ENCODE measurements around the gene HOTAIR. TPM values are rescaled to one million over a fixed set of nuclear protein-coding genes. Genes with fewer than 3 reads are reported as not detected.

Gene HOTAIR
- not detected in 2 replicates for total RNA-seq (2021)
- long read RNA-seq: 0 reads

DNA sequence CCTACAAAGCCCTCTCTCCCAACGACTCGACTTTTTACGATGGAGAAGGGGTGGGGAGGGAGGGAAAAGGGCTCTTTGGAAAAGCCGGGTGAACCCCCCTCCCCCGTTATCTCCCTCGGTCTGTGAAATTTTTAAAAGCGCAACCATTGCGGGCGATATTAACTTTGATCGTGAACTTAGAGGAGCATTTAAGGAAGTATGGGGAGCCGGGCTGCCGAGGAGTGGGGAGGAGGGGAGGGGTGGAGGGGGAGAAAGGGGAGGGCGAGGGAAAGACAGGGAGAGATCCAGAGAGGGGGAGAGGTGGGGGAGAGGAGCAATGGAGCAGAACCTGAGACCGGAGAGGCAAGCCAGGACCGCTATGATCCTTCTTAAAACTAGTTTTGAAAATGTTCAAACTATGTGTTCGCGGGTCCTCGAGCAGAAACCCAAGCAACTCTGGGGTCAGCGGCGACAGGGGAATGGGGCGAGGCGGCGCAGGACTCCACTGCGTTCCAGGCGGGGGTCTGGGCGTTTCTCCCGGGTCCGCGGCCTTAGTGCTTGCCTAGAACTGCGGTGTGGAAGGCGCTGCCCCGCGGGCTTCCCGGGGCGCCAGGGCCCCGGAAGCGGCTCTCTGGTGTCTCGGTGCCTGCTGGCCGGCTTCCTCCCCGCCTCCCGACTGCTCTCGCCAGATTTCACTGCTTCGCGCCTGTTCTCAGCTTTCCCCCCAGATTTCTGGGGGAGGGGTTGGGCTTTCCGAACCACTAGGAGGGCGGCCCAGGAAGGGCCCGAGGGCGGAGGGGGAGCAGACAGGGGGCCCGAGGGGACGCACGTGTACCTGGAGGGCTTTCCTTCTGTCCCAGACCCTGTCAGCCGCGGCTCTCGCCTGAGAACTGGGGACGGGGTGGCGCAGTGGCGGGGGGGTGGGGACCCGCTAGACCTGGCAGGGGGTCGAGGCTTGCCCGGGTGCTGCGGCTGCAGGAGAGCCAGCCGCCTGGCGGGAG, at the start of gene HOTAIR:
Gene HOTAIR (minus strand): TSS at position 871 of the 980 bp plus-strand sequence.
- peak within 1 kb of the TSS; percentile 10 for H3K4me2 ChIP-seq (ENCODE audit: insufficient read depth, insufficient read length, low read length)
- peaks cover 0 to 8% (median 3%) of the 10 kb centered on the region in 3 experiments; a peak in 3 of 7 replicates for H3K36me3 Mint-ChIP-seq (ENCODE audit: insufficient read depth in 1 of 3, low read depth in 3 of 3)
- no peak within 1 kb of the TSS for H3K27ac ChIP-seq (ENCODE audit: insufficient read length, low read depth, low read length)

More for the DNA sequence above, at the start of gene HOTAIR:
- TF ChIP-seq, protein P1, sequence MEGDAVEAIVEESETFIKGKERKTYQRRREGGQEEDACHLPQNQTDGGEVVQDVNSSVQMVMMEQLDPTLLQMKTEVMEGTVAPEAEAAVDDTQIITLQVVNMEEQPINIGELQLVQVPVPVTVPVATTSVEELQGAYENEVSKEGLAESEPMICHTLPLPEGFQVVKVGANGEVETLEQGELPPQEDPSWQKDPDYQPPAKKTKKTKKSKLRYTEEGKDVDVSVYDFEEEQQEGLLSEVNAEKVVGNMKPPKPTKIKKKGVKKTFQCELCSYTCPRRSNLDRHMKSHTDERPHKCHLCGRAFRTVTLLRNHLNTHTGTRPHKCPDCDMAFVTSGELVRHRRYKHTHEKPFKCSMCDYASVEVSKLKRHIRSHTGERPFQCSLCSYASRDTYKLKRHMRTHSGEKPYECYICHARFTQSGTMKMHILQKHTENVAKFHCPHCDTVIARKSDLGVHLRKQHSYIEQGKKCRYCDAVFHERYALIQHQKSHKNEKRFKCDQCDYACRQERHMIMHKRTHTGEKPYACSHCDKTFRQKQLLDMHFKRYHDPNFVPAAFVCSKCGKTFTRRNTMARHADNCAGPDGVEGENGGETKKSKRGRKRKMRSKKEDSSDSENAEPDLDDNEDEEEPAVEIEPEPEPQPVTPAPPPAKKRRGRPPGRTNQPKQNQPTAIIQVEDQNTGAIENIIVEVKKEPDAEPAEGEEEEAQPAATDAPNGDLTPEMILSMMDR (conservative IDR thresholded peaks at IDR 0.05): no peak
- Histone ChIP-seq H3K79me2 (ENCODE audit: insufficient read depth, low read length) (no peaks in the 10 kb centered on the region), H4K5ac (ENCODE audit: insufficient read length, low read depth, low read length) (no peak within 1 kb of the TSS), H3T11ph (ENCODE audit: low read length) (no peak within 1 kb of the TSS), H2BK120ac (ENCODE audit: low read depth, low read length, poor library complexity, severe bottlenecking) (no peak within 1 kb of the TSS), H3K4ac (ENCODE audit: low read depth, low read length) (no peak within 1 kb of the TSS), H3K27me3 (ENCODE audit: insufficient read depth, low read length) (peaks cover 99% of the 10 kb centered on the region), H3K23me2 (ENCODE audit: insufficient read length, low read depth, low read length, poor library complexity, severe bottlenecking) (no peaks in the 10 kb centered on the region), H4K91ac (ENCODE audit: insufficient read length, low read depth, low read length) (no peak within 1 kb of the TSS), H3K14ac (ENCODE audit: insufficient read depth, low read length) (no peak within 1 kb of the TSS), H3K23ac (ENCODE audit: insufficient read length, low read depth, low read length) (no peak within 1 kb of the TSS), H3K4me1 (ENCODE audit: insufficient read depth, low read length) (no peaks in the 10 kb centered on the region), H2BK15ac (ENCODE audit: low read depth, low read length) (no peak within 1 kb of the TSS; the same call in 1 of the 2 replicates), H3K56ac (ENCODE audit: insufficient read length, low read depth, low read length) (no peak within 1 kb of the TSS), H2BK20ac (ENCODE audit: low read depth, low read length, poor library complexity, severe bottlenecking) (no peak within 1 kb of the TSS), H4K20me1 (ENCODE audit: control insufficient read depth, insufficient read depth, insufficient read length) (no peaks in the 10 kb centered on the region), H4K8ac (replicated peaks; ENCODE audit: insufficient read length, low read depth, low read length) (no peak within 1 kb of the TSS), H3K9ac (ENCODE audit: extremely low read depth, insufficient read length, low read length) (no peak within 1 kb of the TSS), H2BK5ac (ENCODE audit: insufficient read length, low read length) (no peak within 1 kb of the TSS), H2BK12ac (ENCODE audit: insufficient read length, low read depth, low read length) (no peak within 1 kb of the TSS), H3K9me3 (ENCODE audit: control insufficient read depth, low read depth, low read length) (no peaks in the 10 kb centered on the region), H3K79me1 (ENCODE audit: insufficient read depth, low read depth, low read length, poor library complexity, severe bottlenecking) (no peaks in the 10 kb centered on the region), H2AFZ (ENCODE audit: low read length) (no peak within 1 kb of the TSS), H3K18ac (ENCODE audit: insufficient read length, low read depth, low read length) (no peak within 1 kb of the TSS), H2AK5ac (ENCODE audit: insufficient read length, low read length) (no peak within 1 kb of the TSS)
- no CpG with 5 or more reads among the region's 63 CpGs for WGBS (ENCODE audit: extremely low coverage, insufficient read length, low lambda C conversion rate)
- DNase-seq: peak; percentile 55
- Mint-ChIP-seq H3K27ac (no peak within 1 kb of the TSS), H3K4me3 (peak within 1 kb of the TSS in 1 of 2 experiments; percentile 74; a peak in 3 of 5 replicates), H3K4me1 (peaks cover 14 to 25% of the 10 kb centered on the region in 2 experiments), H3K9me3 (peaks cover 9 to 12% of the 10 kb centered on the region in 2 experiments), H3K27me3 (ENCODE audit: low read depth) (peaks cover 100% of the 10 kb centered on the region)
